Medulla oblongata (tissue), 1 donor: ENCODE measurements around the gene PTPRB.
"Not testable (repeated sequence)": the region's sequence is repeated elsewhere in the genome, so short reads cannot be mapped to it uniquely, and the experiment has no call there.

Source experiments
- DNase-seq: peaks from one replicate; pipeline ENCODE4 v3.0.0-alpha.2; 2015; ENCODE audit errors: extremely low spot score

PTPRB gene

DNA sequence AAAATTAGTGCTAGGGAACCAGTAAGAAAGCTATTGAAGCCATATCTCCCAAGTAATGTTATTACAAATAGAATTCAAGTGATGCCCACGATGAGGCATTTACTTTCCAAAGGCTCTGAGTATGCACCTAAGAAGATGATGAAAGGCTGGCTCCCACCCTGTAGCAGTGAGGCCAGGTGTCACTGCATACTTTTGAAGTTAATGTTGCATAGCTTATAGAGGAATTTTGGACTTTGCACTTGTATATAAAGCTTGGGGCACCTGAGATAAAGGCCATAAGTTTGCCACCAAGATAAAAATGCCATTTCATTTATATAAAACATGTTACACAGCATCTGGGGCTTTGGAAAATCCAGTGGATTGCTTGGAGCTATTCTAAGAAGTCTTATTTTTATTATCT, 96.2 kb downstream of the PTPRB start:
- DNase-seq, result no peak

DNA sequence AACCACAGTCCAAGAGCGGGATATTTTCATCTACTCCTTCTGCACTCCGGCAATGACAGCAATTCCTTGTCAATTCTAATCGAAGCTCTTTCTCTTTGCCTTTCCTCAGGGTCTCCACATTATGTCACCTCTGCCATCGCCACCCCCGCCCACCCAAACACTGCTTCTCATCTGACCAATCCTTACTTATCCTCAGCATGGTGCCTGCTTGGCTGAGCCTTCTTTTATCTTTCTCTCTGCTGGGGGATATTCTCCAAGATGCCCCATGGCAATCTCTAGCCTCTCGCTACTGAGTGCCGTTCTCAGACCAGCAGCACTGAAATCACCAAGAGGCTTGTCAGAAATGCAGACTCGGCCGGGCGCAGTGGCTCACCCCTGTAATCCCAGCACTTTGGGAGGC, 100.6 kb downstream of the PTPRB start:
- DNase-seq, result no peak

DNA sequence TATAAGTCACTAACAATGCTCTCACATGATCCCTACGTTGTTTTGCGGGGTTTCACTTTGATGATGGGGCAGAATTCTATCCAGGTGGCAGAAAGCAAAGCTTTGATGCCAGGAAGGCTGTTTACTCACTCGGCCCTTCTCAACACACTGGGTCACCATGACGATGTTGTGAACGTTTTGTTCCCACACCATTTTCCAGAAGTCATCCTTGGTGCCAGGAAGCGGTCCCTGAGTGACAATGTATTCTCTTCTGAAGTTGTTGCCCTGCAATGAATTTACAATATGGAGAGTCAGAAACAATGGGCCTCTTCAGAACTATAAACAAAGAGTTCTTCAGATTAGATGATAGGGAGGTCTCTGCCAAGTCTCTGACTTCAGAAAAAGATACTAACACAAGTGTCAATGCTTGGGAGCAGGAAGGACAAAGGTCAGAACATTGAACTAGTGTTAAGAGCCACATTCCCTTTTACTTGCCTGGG, 101.3 kb downstream of the PTPRB start:
- peak; percentile 92 for DNase-seq

DNA sequence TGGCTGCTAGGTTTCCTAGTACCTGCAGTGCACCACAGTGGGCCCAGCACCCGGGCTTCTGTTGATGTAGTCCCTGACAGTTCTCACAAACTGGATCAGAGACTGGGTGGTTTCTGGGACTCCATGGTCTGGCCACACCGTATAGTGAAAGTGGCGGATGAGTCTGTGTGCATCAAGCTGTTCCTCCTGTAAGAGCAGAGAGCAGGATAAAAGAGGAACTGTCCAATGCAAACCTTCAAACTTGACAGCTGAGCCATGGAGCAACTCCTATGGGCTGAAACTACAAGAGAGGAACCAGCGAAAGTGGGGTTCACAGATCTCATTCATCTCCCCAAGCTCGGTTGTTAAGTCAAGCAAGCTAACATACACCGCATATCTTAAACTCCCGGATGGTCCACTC, 102.8 kb downstream of the PTPRB start:
- no peak for DNase-seq

DNA sequence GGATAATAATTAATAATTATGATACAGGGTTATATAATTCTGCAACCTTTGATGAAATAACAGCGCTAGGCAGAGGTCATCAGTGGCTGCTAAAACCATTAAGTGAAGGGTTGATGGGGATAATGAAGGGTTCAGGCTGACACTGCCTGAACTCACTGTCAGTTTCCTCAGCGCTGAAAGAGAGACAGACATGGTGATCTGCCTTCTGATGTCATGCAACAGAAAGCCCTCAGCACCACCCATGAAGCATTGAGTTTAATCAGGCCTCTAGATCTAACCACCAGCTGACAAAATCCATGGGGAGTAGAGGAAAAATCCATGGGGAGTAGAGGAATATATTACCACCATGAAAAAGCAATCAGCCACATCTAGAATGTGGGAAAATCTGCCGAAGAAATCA, 107.6 kb downstream of the PTPRB start:
- no peak for DNase-seq

DNA sequence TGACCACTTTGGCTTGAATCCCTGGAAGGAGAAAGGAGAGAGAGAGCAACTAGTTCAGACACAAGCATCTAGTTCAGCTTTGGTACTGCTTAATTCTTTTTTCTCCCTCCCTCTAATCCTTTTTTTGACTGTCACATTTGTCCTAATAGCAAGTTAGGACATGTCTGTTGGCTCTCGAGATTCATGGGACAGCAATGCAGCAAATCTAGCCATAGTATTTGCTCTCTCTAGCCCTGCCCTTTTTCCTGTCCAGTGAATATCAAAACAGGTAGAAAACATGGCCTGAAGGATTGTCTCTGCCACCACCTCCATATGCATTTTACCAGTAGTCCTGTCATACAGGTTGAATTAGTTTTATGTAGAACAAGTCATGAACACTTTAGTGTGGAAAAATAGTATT, 116.4 kb downstream of the PTPRB start:
- DNase-seq, result no peak

DNA sequence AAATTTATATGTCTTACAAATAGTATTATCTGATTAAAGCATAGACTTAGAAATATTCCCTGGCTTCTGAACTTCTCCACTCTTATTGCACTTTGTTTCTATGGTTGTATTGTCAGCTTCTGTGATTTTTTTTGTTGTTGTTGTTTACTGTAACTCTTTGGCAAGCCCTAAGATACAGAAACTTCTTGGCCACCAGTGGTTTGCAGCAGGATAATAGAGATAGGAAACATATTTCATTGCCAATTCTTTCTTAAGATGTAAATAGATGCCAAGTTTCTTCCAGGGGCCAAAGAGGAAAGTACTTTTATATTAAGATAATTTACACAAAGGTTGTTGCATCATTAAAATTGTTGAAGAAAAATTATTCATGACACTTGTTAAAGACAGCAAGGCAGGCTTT, 123.8 kb downstream of the PTPRB start:
- no peak for DNase-seq

DNA sequence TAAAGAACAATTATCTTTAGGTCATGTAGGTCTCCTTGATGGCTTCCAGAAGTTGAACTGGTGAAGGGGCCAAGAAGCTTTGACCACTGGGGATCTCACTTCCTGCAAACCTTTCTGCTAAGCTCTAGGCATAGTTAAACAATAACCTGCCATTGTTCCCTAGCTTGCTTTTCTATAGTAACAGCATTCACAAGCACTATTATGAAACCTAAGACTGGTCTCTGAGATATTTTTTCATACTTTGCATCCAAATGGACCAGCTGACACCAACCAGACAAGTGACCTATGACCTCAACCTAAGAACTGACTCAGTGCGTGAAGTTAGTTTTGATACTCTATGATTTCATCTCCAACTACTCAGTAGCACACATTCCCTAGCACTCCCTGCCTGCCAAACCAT, 129.1 kb downstream of the PTPRB start:
- no peak for DNase-seq

DNA sequence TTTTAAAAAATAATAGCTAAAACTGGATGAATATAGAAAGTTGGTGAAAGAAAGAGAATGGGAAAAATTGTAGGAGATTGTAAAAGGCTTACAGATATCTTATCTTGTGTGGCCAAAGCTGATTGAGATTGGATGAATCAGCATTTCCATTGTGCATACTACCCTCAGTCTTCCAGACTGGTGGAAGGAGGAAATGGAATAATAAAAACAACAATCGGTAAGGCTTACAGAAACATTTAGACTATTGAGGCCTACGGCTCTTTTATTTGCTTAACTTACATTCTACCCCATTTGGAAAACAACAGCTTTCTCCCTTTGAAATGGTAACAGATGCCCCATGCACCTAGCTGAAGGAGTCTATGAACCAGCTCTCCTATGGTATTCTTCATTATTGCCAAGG, 129.8 kb downstream of the PTPRB start:
- DNase-seq, result no peak

DNA sequence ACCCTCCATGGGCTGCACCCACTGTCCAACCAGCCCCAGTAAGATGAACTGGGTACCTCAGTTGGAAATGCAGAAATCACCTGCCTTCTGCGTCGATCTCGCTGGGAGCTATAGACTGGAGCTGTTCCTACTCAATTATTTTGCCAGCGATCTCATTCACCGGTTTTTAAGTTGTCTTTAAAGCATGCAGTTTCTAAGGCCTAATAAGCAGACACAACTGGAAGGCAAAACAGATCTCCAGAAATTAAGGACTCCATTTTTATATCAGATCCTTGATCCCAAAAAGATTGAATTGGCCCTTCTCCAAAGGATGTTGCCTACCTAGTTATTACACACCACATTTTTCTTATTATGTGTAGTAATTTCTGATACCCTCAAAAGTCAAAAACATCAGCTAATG, 139.7 kb downstream of the PTPRB start:
- no peak for DNase-seq

DNA sequence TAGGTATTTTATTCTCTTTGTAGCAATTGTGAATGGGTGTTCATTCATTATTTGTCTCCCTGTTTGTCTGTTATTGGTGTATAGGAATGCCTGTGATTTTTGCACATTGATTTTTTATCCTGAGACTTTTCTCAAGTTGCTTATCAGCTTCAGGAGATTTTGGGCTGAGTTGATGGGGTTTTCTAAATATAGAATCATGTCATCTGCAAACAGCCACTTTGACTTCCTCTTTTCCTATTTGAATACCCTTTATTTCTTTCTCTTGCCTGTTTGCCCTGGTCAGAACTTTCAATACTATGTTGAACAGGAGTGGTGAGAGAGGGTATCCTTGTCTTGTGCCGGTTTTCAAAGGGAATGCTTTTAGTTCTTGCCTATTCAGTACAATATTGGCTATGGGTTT, 144.3 kb downstream of the PTPRB start:
- not testable (repeated sequence) for DNase-seq

DNA sequence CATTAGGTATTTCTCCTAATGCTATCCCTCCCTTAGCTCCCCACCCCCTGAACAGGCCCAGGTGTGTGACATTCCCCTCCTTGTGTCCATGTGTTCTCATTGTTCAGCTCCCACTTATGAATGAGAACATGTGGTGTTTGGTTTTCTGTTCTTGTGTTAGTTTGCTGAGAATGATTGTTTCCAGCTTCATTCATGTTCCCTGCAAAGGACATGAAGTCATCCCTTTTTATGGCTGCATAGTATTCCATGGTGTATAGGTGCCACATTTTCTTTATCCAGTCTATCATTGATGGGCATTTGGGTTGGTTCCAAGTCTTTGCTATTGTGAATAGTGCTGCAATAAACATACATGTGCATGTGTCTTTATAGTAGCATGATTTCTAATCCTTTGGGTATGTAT, 146.3 kb downstream of the PTPRB start:
- not testable (repeated sequence) for DNase-seq

DNA sequence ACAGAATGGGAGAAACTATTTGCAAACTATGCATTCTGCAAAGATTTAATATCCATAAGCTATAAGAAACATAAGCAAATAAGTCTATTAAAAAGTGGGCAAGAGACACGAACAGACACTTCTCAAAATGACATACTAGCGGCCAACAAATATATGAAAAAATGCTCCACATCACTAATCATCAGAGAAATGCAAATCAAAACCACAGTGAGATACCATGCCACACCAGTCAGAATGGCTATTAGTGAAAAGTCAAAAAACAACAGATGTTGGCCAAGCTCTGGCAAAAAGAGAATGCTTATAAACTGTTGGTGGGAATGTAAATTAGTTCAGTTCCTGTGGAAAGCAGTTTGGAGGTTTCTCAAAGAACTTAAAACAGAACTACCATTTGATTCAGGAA, 149.8 kb downstream of the PTPRB start:
- DNase-seq, result no peak

DNA sequence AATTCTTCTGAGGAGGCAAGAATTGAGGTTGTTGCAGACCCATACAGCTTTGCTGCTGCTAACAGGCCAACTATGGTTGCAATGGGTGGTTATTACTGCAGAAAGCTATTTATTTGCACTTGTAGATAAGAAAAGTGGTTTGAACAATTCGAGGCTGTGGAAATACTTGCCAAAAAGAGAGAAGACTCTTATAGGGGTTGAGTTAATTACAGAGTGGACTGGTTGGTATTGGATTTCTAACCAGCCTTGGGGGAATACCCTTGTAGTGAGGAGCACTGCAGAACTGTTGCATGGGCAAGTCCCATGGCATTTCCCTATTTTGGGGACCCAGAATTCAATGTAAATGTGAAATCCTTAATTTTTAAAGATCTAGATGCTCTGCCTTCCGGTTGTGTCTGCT, 150.6 kb downstream of the PTPRB start:
- DNase-seq, result no peak

DNA sequence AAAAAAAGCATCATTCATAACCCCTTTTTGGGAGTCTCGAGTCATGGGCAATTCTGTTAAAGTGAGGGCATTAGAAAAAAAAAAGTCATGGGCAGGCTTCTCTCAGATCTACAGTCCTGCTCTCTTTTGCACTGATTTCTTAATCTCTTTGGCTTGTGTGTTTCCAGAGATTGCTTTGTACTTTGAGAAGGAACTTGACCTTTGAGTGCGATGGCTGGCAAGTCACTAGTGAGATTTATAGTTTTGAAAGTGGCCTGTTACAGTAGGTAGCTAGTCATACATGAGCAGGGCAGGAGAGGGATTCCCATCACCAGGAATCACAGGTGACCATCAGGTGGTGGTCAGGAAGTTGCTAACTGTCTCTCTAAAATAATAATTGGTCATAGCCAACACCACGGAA, 151.5 kb downstream of the PTPRB start:
- no peak for DNase-seq

DNA sequence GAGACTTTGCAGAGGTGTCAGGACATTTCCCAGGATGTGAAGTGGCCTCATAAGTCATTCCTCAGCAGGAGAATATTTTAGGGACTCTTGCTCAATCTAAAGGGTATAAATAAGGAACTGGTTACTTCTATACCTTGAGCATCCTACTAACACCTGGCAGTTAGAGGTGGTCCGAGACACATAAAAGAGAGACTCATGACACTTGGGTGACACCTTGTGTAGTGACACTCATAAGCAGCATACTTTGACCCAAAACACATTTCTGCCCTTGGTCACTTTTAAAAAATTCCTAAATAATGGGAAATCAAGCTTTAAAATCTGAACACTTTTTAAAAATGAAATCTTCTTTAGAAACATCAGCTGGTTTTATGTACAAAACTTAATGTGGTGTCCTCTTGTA, 152.8 kb downstream of the PTPRB start:
- DNase-seq, result no peak

DNA sequence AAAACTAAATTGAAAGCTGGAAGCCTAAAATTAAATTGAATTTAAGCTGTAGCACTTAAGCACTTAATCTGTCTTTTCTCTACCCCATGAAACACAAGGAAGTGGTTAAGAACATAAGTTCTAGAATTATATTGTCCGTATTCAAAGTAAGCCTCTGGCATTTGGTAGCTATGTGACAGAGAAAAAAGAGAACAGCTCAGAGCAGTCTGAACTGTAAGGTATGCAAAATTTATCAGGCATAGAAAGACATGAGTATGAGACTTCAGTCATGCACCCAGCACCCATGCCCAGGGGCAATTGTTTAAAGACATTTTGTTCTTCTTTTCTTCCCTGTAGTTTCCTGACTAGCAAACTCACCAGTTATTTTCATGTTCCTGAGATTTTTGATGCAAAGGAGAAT, 154.5 kb downstream of the PTPRB start:
- no peak for DNase-seq

DNA sequence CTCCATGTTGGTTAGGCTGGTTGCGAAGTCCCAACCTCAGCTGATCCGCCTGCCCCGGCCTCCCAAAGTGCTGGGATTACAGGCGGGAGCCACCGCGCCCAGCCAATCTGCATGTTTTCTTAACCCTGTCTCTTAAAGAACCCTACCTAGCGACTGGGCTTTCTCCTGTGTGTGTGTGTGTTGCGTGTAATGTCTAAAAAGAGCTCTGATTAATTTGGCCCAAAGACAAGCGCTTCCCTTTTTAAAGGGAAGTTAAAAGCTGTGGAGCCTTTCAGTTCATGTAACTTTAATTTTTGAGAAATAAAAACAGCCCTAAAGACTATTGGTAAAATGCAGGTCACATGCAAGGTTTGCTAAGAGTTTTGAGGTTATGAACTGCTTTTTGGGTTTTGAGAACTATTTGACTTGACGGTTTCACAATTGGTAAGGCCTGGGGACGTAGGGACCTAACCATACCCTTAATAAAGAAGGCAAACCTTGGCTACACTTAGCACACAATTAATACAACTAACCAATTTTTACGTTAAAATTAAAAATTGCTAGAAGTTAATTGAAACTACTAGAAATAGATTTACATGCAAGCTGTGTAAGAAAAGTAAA, 167.9 kb downstream of the PTPRB start:
- DNase-seq, result no peak

DNA sequence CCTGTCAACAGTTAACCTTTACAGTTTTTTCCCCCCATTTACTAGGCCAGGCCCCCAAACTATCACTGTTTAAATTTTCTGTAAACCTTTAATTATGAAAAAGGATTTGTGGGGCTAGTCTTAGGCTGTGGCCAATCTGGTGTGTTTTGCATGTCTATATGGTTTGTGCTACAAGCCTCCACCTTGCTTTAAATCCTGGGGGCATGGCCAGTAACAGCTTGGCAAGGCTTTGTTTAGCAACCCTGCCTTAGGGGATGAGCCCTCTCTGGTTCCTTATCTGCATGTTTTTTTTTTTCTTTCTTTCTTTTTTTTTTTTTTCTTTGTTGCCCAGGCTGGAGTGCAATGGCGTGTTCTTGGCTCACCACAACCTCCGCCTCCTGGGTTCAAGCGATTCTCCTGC, 168.5 kb downstream of the PTPRB start:
- DNase-seq, result no peak

DNA sequence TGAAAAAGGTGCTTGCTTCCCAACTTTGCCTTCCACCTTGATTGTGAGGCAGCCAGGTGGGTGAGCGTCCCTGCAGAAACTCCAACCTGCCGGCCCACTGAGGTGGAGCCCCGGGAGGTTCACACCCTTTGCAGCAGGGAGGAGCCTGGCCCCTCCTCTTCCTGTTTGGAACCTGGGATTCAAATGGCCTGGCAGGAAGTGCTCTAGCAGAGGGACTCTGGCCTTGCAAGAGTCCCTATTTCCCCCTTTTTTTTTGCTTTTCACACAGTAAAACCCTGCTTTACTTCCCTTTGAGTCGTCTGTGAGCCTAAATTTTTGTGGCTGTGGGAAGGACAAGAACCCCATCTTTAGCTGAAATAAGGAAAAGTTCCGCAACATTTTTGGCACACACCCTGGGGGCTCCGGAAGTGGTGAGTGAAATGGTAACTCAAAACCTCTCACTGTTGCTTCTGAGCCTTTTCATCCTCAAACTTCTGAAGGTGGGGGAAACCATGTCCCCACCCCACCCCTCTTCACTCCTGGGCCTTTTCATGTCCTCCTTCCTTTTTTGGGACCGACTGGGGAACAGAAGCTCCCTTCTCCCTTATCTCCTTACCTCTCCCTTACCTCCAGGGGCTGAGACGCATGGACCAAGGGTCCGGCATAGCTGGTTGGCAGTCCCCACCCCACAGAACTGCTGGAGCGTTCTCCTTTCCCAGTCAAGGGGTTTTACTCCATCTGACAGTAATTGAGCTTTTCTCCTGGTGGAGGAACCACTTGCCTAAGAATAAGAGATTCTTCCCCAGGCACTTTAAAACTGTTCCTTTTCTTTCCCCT, 169.1 kb downstream of the PTPRB start:
- no peak for DNase-seq

DNA sequence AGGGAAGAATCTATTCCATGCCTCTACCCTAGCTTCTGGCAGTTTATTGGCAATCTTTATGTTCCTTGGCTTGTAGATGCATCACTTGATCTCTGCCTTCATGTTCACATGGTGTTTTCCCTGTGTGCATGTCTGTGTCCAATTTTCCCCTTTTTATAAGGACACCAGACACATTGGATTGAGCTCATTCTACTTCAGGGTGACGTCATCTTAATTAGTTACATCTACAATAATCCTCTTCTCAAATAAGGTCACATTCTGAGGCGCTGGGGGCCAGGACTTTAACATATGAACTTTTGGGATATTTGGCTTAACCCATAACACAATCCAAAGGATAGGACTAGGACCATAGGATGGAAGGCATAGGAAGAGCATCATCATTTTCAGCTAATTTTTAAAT, 169.8 kb downstream of the PTPRB start:
- no peak for DNase-seq

DNA sequence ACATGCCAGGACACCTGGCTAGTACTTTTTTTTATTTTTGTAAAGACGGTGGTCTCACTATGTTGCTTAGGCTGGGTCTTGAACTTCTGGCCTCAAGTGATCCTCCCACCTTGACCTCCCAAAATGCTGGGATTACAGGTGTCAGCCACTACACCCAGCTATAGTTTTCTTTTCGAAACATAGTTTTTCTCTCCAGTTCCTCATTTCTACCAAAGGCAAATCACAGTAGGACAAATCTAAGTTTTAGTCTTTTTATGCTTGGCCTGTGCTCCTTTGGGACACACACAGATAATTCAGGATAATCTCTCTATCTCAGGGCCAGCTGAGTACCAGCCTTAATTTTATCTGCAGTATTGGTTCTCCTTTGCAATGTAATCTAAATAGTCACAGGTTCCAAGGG, 170.5 kb downstream of the PTPRB start:
- DNase-seq, result no peak
